ENCODE results near the gene PCDHB4.
"Not testable (repeated sequence)": the region's sequence is repeated elsewhere in the genome, so short reads cannot be mapped to it uniquely, and the experiment has no call there.

Gene PCDHB4

DNA sequence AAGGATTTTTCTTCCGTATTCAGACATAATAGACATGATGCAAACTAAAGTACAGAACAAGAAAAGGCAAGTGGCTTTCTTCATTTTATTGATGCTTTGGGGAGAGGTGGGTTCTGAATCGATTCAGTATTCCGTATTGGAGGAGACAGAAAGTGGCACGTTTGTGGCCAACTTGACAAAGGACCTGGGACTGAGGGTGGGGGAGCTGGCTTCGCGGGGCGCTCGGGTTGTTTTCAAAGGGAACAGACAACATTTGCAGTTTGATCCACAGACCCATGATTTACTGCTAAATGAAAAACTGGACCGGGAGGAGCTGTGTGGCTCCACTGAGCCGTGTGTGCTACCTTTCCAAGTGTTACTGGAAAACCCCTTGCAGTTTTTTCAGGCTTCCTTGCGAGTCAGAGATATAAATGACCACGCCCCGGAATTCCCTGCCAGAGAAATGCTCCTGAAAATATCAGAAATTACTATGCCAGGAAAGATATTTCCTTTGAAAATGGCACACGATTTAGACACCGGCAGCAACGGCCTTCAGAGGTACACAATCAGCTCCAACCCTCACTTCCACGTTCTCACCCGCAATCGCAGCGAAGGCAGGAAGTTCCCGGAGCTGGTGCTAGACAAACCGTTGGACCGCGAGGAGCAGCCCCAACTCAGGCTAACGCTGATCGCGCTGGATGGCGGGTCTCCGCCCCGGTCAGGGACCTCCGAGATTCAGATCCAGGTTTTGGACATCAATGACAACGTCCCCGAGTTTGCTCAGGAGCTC, 28.8 kb downstream of the PCDHB4 start:
- DNase-seq: no peak

DNA sequence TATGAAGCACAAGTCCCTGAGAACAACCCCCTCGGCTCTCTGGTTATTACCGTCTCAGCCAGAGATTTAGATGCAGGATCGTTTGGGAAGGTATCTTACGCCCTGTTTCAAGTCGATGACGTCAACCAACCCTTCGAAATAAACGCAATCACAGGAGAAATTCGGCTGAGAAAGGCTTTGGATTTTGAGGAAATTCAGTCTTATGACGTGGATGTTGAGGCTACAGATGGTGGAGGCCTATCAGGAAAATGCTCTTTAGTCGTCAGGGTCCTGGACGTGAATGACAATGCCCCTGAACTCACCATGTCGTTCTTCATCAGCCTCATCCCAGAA, 29.3 kb downstream of the PCDHB4 start:
- no peak for DNase-seq

- not testable (repeated sequence) for DNase-seq
Measured at GRCh38 chr5:141151632-141152031, 30.0 kb downstream of the PCDHB4 start.

GRCh38 chr5:141152096-141152495, 30.5 kb downstream of the PCDHB4 start:
- DNase-seq: not testable (repeated sequence)

GRCh38 chr5:141155540-141156374, 34.1 kb downstream of the PCDHB4 start:
- DNase-seq: no peak

GRCh38 chr5:141157356-141157755, 35.7 kb downstream of the PCDHB4 start:
- DNase-seq: not testable (repeated sequence)

DNA sequence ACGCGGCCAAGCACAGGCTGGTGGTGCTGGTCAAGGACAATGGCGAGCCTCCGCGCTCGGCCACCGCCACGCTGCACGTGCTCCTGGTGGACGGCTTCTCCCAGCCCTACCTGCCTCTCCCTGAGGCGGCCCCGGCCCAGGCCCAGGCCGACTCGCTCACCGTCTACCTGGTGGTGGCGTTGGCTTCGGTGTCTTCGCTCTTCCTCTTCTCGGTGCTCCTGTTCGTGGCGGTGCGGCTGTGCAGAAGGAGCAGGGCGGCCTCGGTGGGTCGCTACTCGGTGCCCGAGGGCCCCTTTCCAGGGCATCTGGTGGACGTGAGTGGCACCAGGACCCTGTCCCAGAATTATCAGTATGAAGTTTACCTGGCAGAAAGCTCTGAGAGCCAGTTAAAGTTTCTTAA, 36.3 kb downstream of the PCDHB4 start:
- not testable (repeated sequence) for DNase-seq

GRCh38 chr5:141172381-141173204, 51.0 kb downstream of the PCDHB4 start, which contains the start of gene PCDHB7:
TSS of gene PCDHB7 (plus strand) at chr5:141172644. CDS start at chr5:141172836, 192 bp downstream.
- peak; percentile 14 for DNase-seq

DNA sequence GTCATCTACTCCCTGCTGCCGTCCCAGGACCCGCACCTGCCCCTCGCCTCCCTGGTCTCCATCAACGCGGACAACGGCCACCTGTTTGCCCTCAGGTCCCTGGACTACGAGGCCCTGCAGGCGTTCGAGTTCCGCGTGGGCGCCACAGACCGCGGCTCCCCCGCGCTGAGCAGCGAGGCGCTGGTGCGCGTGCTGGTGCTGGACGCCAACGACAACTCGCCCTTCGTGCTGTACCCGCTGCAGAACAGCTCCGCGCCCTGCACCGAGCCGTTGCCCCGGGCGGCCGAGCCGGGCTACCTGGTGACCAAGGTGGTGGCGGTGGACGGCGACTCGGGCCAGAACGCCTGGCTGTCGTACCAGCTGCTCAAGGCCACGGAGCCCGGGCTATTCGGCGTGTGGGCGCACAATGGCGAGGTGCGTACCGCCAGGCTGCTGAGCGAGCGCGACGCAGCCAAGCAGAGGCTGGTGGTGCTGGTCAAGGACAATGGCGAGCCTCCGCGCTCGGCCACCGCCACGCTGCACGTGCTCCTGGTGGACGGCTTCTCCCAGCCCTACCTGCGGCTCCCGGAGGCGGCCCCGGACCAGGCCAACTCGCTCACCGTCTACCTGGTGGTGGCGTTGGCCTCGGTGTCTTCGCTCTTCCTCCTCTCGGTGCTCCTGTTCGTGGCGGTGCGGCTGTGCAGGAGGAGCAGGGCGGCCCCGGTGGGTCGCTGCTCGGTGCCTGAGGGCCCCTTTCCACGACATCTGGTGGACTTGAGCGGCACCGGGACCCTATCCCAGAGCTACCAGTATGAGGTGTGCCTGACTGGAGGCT, 52.9 kb downstream of the PCDHB4 start:
- DNase-seq: not testable (repeated sequence)

Measured in activated CD4-positive, alpha-beta T cell treated with anti-CD3 and anti-CD28 coated beads, Interleukin-2, amount 50 U/mL, for 1 hour (primary cell).